Measurements from ENCODE around the gene RALGAPA1.

- TF ChIP-seq CTCF (IDR thresholded peaks at IDR 0.05): no peak
- TF ChIP-seq POLR2A (IDR thresholded peaks at IDR 0.05): no peak
Observed at GRCh38 chr14:35760143-35760542, 49.0 kb downstream of the RALGAPA1 start.

Measured in right lobe of liver (tissue), 4 donors.